NCI-H1092 (cell line): Measurements from ENCODE around the gene C4A.
"Not testable (repeated sequence)": the region's sequence is repeated elsewhere in the genome, so short reads cannot be mapped to it uniquely, and the experiment has no call there.

Experiments used
- DNase-seq: peaks from one replicate; lab custom pipeline; 2025; lab: John Stamatoyannopoulos, UW

C4A gene

GRCh38 chr6:31958741-31959739 is 22.8 kb upstream of the C4A start, which contains the start of the genes NELFE and SKIC2:
NELFE (minus strand) TSS chr6:31958971; CDS start chr6:31958446, 525 bp downstream.
SKIC2 (plus strand) TSS chr6:31959175; CDS start chr6:31959193, 18 bp downstream.
- DNase-seq = peak; percentile 94

- DNase-seq = no peak
These were observed 20.2 kb upstream of the C4A start for GRCh38 chr6:31961616-31962015.

DNA sequence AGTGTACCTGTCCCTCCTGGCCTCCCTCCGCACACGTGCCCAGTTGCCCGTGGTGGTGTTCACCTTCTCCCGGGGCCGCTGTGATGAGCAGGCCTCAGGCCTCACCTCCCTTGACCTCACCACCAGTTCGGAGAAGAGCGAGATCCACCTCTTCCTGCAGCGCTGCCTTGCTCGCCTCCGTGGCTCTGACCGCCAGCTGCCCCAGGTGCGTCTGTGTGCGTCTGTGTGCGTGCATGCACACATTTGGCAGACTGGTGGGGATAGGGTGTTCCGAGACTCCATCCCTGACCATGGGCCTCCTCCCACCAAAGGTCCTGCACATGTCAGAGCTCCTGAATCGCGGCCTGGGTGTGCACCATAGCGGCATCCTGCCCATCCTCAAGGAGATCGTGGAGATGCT is 17.9 kb upstream of the C4A start:
- no peak for DNase-seq

- DNase-seq = no peak
These were observed 16.2 kb upstream of the C4A start for GRCh38 chr6:31965700-31966099.

GRCh38 chr6:31966506-31966905 is 15.4 kb upstream of the C4A start:
- DNase-seq = no peak

DNA sequence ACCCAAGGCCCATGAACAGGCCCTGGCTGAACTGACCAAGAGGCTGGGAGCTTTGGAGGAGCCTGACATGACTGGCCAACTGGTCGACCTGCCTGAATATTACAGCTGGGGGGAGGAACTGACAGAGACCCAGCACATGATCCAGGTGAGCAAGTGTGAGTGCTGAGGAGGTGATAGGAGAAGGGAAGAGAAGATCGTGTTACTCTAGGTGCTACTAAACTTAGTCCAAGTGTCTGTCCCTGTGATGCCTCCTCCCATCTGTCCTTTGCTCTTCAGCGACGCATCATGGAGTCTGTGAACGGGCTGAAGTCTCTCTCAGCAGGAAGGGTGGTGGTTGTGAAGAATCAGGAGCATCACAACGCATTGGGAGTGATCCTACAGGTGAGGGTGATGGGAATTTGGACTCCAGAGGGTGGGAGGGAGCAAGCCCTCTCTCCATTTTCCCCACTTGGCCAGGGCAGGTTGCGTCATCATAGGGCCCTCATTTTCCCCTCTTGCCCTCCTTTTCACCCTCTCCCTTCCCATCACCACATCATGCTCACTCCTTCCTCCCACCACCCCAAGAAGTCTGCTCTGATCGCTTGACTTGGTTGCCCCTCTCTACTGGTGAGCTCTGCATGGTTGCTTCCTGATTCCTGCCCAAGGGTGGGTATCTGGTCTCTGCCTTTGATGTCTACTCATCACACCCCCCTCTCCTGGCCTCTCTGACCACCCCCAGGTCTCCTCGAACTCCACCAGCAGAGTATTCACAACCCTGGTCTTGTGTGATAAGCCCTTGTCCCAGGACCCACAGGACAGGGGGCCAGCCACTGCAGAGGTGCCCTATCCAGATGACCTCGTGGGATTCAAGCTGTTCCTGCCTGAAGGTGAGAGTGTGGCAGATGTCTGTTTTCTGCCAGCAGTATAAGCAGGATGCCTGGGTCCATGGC is 14.6 kb upstream of the C4A start:
- no peak for DNase-seq

DNA sequence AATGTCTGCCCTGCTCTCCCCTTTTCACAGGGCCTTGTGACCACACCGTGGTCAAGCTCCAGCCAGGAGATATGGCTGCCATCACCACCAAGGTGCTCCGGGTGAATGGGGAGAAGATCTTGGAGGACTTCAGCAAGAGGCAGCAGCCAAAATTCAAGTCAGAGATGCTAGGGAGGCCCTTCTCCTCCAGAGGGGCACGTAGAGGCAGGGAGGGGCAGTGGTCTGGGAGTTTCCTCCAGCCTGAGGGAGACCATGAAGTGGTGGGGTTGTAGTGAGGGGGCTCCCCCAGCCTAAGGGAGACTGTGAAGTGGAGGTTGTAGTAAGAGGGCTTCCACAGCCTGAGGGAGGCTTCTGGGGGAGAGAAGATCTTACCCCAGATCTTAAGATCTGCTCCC is 13.9 kb upstream of the C4A start:
- DNase-seq = no peak

DNA sequence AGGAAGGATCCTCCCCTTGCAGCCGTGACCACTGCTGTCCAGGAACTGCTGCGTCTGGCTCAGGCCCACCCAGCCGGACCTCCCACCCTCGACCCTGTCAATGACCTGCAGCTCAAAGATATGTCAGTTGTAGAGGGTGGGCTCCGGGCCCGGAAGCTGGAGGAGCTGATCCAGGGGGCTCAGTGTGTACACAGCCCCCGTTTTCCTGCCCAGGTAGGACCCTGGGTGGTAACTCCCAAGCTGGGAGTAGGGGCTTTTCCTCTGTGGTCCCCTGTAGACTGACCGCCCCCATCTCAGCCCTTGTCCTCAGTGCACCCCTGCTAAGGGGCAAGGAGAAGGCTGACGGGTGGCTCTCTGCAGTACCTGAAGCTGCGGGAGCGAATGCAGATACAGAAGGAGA is 13.5 kb upstream of the C4A start:
- DNase-seq = no peak

DNA sequence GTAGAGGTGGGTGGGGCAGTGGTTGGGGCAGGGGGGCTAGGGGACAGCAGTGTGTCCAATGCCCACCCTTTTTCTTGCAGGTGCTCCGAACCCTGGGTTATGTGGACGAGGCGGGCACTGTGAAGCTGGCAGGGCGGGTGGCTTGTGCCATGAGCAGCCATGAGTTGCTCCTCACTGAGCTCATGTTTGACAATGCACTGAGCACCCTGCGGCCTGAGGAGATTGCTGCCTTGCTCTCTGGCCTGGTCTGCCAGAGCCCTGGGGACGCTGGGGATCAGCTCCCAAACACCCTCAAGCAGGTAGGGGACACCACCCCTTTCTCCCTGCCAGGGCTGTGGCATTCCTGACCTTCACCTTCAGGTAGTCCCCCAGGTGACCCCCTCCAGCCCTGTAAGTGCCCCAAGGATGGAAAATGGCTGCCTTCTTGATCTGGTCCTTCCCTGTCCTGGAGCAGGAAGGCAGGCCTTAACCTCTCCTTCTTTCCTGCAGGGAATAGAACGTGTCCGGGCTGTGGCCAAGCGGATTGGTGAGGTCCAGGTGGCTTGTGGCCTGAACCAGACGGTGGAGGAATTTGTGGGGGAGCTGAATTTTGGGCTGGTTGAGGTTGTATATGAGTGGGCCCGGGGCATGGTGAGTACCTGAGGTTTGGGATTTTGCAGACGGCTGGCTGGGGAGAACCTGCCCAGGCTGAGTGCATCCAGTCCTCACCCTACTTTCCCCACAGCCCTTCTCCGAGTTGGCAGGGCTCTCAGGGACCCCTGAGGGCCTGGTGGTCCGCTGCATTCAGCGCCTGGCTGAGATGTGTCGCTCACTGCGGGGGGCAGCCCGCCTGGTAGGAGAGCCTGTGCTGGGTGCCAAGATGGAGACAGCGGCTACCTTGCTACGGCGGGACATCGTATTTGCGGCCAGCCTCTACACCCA is 12.8 kb upstream of the C4A start:
- no peak for DNase-seq

DNA sequence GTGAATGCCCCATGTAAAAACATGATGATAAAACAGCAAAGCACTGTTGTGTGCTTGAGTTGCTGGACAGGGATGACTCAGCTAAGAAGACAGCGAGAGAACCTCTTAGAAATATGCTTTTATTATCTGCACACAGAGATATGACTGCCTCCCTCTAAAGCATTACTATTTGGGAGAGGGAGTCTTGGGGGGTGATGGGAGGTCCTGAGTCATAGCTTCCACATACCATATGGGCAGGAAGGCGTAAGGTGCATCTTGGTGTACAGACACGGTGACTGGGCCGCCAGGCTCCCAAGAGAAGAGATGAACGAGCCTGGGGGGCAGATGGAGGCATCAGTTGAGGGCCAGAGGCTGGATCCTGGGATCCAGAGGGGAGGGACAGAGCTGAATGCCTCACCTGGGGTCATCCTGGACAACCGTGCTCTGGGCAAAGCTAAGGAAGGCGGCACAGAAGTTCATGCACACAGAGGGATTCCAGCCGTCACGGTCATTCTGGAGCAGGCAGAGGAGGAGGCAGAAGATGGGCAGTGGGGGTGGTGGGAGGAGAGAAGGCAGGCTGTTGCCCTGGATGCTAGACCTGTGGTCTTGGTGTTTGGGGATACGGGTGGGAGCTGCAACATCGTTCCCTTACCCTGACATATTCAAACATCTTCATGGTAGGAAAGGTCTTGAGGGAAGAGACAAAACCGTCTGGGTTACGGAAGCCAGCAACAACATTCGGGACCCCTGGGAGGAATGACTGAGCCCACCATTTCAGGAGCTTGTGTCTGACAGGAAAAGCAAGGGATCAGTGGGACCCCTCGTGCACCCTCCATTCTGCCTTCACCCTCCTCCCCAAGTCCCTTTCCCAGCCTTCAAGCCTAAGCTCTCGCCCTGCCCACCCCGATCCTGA is 11.9 kb upstream of the C4A start:
- no peak for DNase-seq

DNA sequence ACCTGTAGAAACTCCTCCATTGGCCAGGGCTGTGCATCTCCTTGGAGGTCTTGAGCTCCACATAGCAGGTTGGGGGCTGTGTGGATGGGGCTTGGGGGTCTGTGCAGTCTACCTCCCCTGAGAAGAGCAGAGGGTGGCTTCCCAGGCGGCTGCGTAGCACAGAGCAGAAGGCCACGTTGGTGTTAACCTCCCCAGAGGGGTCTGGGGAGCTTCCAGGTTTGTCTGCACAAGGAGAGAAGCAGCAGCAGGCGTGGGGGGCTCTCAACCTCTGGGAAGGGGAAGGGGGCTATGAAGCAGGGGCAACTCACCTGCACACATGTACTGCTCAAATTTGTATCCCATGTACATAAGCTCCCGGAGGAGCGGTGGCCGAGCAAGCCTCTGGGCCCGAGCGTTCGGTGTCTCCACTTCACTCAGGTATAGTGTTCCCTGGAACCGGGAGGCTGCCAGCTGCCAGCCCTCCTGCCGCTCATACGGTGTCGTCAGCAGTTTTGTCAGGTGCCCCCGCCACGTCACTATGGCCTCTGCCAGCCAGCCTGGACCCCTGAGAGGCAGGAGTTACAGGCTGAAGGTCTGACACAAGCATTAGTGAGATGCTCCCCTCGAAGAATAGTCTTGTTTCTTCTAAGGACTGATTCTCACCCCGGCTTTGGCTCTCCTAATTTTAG is 11.1 kb upstream of the C4A start:
- no peak for DNase-seq

GRCh38 chr6:31971279-31971992 is 10.4 kb upstream of the C4A start:
- no peak for DNase-seq

DNA sequence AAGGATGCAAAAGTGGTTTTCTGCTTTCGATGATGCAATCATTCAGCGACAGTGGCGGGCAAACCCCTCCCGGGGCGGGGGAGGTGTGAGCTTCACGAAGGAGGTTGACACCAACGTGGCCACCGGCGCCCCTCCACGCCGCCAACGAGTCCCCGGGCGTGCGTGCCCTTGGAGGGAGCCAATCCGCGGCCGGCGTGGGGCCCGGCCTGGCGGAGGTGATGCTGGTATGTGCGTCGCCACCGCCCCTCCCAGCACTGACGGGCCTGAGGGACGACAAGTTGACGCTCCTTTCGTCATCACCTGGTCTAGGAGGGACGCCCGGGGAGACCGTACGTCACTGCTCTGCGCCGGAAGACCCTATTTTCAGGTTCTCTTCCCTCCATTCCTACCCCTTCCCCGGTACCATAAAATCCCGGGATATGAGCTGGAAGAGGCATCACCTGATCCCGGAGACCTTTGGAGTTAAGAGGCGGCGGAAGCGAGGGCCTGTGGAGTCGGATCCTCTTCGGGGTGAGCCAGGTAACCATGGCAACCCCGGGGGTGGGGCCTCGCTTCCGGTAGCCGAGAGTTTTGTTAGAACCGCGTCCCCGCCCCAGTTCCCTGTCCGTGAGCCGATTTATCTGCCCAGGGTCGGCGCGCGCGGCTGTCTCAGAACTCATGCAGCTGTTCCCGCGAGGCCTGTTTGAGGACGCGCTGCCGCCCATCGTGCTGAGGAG is 9.7 kb upstream of the C4A start, which contains the start of gene DXO:
DXO (minus strand) TSS at position 146 of the 716 bp plus-strand sequence. CDS start 463 bp downstream, outside the sequence.
- DNase-seq = peak; percentile 95

DNA sequence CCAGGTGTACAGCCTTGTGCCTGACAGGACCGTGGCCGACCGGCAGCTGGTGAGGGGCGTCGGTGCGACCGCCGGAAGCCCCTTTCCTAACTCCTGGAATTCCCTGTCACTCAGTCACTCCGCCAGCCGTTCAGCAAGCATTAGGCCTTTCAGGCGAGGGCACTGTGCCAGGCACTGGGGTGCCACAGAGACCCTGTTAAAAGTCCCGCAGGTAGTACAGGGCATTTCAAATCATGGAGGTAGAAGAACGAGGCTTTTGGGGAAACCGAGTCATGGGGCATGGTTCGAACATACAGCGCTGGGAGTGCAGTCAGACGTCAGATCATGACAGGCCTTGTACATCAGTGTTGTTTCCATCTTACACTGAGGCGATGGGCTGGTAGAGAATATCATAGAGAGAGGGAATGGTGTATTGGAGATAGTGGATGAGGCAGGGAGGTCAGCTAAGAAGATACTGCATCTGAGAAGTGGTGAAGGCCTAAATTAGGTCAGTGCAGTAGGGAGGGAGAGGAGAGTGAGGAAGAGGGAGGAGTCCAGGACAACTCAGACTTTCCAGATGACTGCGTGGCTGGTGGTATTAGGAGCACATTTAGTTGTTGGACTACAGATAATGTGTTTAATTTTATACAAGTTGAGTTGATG is 9.0 kb upstream of the C4A start:
- DNase-seq = no peak

DNA sequence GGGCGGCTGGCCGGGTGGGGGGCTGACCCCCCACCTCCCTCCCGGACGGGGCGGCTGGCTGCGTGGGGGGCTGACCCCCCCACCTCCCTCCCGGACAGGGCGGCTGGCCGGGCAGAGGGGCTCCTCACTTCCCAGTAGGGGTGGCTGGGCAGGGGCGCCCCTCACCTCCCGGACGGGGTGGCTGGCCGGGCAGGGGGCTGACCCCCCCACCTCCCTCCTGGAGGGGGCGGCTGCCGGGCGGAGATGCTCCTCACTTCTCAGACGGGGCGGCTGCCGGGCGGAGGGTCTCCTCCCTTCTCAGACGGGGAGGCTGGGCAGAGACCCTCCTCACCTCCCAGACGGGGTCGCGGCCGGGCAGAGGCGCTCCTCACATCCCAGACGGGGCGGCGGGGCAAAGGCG is 5.8 kb upstream of the C4A start:
- DNase-seq = not testable (repeated sequence)

GRCh38 chr6:31977816-31978431 is 3.9 kb upstream of the C4A start:
- no peak for DNase-seq

- no peak for DNase-seq
These were observed 3.0 kb upstream of the C4A start for GRCh38 chr6:31978831-31979230.
